ENCODE measurements around the gene SLC39A10. TPM values are rescaled to one million over a fixed set of nuclear protein-coding genes. Genes with fewer than 3 reads are reported as not detected.

The SLC39A10 gene
- total and polyA plus RNA-seq, 9 of the 15 experiments (the other 6 are each of a cell fraction or from before 2014, with no cell fraction given), result 12.5 to 40.1 (median 23.1) TPM

DNA sequence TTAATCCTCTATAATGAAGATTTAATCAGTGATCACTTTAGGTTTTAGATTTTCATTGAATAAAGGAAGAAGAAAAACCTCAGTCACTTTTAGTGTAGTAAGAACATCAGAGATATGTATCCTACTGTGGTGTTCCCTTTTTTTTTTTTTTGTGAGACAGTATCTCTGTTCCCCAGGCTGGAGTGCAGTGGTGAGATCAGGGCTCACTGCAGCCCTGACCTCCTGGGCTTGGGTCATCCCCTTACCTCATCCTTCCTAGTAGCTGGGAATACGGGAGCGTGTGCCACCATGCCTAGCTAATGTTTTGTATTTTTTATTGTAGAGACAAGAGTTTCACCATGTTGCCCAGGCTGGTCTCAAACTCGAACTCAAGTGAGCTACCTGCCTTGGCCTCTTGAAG lies 5.1 kb downstream of the SLC39A10 start (continued):
- TF ChIP-seq, protein P1, sequence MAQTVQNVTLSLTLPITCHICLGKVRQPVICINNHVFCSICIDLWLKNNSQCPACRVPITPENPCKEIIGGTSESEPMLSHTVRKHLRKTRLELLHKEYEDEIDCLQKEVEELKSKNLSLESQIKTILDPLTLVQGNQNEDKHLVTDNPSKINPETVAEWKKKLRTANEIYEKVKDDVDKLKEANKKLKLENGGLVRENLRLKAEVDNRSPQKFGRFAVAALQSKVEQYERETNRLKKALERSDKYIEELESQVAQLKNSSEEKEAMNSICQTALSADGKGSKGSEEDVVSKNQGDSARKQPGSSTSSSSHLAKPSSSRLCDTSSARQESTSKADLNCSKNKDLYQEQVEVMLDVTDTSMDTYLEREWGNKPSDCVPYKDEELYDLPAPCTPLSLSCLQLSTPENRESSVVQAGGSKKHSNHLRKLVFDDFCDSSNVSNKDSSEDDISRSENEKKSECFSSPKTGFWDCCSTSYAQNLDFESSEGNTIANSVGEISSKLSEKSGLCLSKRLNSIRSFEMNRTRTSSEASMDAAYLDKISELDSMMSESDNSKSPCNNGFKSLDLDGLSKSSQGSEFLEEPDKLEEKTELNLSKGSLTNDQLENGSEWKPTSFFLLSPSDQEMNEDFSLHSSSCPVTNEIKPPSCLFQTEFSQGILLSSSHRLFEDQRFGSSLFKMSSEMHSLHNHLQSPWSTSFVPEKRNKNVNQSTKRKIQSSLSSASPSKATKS (CRISPR knock-in tag; IDR thresholded peaks at IDR 0.05), result no peak
- no peak for TF ChIP-seq ZKSCAN1 (IDR thresholded peaks at IDR 0.05; ENCODE audit: low read depth, low read length)
- peak; percentile 55; the same call in 1 of the 2 replicates for TF ChIP-seq NCOA1 (IDR thresholded peaks at IDR 0.05; ENCODE audit: low read depth)
- TF ChIP-seq PHB (CRISPR knock-in tag; IDR thresholded peaks at IDR 0.05), result no peak
- TF ChIP-seq, protein P2, sequence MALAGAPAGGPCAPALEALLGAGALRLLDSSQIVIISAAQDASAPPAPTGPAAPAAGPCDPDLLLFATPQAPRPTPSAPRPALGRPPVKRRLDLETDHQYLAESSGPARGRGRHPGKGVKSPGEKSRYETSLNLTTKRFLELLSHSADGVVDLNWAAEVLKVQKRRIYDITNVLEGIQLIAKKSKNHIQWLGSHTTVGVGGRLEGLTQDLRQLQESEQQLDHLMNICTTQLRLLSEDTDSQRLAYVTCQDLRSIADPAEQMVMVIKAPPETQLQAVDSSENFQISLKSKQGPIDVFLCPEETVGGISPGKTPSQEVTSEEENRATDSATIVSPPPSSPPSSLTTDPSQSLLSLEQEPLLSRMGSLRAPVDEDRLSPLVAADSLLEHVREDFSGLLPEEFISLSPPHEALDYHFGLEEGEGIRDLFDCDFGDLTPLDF (CRISPR knock-in tag; IDR thresholded peaks at IDR 0.05), result no peak
- peak; percentile 72 for TF ChIP-seq JUND (IDR thresholded peaks at IDR 0.05; ENCODE audit: borderline replicate concordance, low read depth, low read length)
- TF ChIP-seq JUND (tag; IDR thresholded peaks at IDR 0.05; ENCODE audit: borderline replicate concordance, low read depth, low read length), result peak; percentile 81; the same call in 2 of the 3 replicates
- TF ChIP-seq ARHGAP35 (IDR thresholded peaks at IDR 0.05; ENCODE audit: partially characterized antibody), result no peak
- TF ChIP-seq TRIM24 (IDR thresholded peaks at IDR 0.05), result peak in 1 of 2 experiments; percentile 57; a peak in 1 of 4 replicates
- TF ChIP-seq RFX5 (IDR thresholded peaks at IDR 0.05; ENCODE audit: low read depth, low read length), result no peak
- TF ChIP-seq PCBP2 (IDR thresholded peaks at IDR 0.05; ENCODE audit: low read depth, low read length, poor library complexity, severe bottlenecking), result no peak
- no peak for TF ChIP-seq SLC30A9 (CRISPR knock-in tag; IDR thresholded peaks at IDR 0.05)
- no peak for TF ChIP-seq ZKSCAN3 (CRISPR knock-in tag; IDR thresholded peaks at IDR 0.05)
- TF ChIP-seq, protein P3, sequence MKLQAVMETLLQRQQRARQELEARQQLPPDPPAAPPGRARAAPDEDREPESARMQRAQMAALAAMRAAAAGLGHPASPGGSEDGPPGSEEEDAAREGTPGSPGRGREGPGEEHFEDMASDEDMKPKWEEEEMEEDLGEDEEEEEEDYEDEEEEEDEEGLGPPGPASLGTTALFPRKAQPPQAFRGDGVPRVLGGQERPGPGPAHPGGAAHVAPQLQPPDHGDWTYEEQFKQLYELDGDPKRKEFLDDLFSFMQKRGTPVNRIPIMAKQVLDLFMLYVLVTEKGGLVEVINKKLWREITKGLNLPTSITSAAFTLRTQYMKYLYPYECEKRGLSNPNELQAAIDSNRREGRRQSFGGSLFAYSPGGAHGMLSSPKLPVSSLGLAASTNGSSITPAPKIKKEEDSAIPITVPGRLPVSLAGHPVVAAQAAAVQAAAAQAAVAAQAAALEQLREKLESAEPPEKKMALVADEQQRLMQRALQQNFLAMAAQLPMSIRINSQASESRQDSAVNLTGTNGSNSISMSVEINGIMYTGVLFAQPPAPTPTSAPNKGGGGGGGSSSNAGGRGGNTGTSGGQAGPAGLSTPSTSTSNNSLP (IDR thresholded peaks at IDR 0.05; ENCODE audit: borderline replicate concordance, low read depth, low read length), result 0 out of 2 replicates have a peak, but pooled peaks have one; percentile 13
- TF ChIP-seq NCOR1 (IDR thresholded peaks at IDR 0.05), result peak; percentile 84
- no peak for TF ChIP-seq U2AF2 (optimal IDR thresholded peaks at IDR 0.05; ENCODE audit: low read depth, low read length)
- TF ChIP-seq PTTG1 (tag; IDR thresholded peaks at IDR 0.05; ENCODE audit: low read depth), result no peak

Data from K562 (cell line).